ENCODE data around the gene MAML3.
A peak's percentile ranks its signal among the peaks of the same experiment; 100 is the strongest.

The MAML3 gene

DNA sequence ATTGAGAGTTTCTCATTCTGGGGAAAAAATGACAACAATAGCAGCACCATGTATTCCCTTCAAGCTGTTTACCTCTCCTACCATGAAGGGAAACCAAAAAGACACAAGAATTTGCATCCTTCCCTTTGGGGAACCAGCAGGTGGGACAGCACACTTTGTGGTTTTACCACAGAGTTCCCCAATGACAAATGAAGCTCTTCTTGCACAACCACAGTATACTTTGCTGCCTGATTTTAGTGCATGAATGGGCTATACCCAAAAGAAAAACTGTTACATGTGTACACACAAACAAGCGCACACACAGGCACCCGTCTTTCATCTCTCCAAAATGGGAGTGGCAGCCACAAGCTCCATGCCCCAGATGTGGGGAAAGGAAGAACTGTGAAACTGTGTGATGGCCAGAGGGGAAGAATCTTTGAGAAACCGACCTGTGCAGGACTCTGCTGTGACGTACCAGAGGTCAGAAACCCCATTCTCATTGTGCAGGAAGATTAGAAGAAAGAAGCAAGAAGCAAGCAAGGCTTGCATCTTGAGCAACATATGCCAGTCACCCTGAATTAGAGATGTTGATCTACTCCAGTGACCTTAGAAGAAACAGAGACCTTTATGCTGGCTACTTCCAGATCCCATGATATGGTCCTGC is 2.7 kb upstream of the MAML3 start:
- DNase-seq (ENCODE audit: low read depth, low spot score), result no peak

DNA sequence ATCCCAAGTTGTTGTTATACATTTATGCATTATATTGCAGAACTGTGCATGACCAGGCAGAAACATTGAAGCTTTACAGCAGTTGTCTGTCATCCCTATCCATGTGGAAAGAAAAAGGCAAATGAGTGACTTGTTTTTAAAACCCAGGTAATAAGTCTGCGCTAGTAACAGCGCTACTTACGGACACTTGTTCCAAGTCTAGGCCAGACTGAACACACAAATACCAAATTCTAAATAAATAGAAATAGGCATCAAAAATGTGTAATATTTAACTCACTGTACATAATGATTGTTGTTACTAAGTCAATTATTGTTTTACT is 548 bp upstream of the MAML3 start:
- DNase-seq (ENCODE audit: low read depth, low spot score), result no peak

DNA sequence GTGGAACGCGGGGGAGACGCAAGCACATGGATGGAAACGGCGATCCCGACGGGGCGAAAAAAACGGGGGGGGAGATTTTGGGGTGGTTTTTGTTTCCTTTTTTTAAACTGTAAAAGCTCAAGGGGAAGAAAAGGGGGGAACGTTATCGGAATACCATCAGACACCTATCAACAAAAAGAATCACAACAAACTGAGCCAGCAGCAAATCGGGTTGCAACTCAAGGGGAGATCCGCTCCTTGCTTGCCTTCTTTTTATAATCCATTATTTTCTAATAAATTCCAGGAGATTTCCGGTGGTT is 616 bp downstream of the MAML3 start:
- no peak for DNase-seq (ENCODE audit: low read depth, low spot score)

DNA sequence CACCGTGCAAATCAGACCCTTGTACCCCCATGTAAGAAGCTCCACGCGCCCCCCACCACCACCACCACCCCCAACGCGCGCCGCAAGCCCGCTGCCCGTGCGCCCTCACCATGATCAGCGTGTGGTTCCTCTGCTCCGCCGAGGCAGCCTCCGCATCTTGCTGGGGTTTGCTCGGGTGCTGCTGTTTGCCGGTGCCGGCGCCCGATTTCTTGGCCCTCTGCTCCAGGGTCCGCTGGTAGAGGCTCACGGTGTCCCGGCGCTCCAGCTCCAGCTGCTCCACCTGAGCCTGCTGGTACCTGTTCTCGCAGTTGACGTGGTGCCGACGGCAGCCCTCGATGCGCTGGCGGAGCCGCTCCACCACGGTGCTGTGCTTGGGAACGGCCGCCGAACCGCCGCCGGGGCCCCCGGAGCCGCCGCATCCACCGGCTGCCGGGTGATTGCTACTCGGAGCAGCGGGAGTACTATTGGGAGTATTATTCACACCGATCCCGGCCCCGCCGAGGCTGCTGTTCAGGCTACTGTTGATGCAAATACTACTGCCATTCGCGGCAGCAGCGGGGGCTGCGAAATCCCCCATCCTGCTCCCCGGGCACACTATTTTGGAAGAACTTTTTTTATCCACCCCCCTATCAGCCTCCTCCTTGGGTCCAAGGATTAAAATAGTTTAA is 1.1 kb downstream of the MAML3 start:
- no peak for DNase-seq (ENCODE audit: low read depth, low spot score)

DNA sequence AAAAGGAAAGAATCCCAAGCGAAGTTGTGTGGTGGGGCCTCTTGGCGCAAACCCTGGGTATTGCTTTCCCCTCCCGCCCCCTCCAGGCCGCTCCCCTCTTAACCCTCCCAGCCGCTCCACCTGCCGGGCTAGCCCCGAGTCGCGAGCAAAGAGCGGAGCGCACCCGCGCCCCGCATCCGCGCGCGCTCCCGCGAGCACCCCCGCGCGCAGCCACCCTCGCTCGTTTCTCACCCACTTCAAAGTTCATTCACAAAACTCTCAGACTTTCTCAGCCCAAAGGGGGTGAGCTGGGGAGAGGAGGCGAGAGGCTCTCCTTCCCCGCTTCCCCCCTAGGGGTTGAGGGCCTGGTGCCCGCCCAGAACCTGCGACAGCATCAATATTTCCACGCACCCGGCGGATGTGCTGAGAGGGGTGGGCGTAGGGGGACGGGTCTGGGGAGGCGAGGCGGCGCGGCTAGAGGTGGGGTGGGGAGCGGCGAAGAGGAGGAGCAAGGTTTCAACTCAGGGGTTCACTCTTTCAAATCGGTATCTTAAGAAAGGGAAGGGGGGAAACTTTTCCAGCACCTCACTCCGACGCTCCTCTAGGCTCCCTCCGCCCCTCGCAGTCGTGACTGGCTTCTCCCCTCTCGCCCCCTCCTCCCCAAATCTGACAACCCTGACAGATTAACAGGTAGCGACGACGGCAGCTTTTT is 1.8 kb downstream of the MAML3 start:
- peak; percentile 46 for DNase-seq (ENCODE audit: low read depth, low spot score)

DNA sequence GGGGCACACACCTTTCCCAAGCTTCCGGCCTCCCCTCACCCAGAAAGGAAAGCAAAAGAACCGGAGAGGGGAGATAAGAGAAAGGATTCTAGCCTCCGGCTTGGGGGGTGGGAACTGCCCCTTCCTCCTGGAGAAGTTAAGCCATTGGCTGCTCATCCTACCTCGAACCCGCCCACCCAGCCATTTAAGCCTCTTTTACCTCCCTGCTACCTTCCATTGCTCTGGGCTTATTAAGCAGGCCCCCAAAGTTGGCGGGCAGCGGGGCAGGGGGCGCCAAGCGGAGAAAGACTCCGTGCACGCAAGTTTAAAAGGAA is 2.3 kb downstream of the MAML3 start:
- DNase-seq (ENCODE audit: low read depth, low spot score), result peak; percentile 2

DNA sequence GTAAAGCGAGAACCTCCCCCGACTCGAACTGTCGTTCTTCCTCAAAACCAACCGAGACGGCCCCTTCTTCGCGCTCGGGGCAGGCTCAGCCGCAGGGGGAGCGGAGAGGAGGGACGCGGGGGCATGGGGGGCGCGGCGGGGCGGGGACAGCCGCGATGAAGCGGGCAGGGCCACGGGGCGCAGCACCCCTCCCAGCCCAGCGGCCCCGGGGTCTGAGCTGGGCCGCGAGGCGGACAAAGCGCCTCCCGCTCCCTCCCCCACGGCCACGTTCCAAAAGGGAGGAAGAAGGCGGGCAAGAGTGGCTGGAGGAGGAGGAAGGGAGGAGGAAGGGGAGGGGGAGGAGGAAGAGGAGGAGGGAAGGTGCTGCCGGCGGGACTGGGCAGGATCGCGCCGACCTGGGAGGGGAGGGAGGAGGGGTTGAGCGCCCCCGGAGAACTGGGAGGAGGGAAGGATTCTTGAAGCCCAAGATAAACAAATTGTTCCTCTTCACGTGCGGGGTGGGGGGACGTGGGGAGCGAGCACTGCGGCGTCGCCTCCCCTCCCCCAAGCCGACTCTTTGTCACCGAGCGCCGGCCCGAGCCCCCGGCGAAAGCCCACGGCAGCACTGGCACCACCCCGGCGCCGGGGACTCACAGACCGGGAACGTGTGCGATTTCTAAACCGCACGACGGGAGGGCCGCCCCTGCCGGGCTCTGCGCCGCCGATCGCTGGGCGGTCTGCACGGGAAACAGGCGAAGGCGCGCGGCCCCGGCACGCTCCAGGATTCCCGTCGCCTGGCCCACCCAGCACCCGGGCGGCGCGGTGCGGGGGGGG is 2.9 kb downstream of the MAML3 start:
- DNase-seq (ENCODE audit: low read depth, low spot score), result peak; percentile 28

DNA sequence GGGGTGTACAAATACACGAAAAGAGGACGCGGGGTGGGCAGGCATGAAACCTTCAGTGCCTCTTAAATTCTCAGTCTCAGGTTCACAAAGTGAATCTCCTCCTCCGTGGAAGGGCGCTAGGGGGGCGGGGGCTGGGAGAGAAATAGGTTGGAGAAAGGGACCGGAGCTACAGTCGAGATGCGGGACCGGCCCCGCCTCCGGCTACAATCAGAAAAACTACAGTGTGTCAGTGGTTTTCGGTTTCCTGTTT is 3.4 kb downstream of the MAML3 start:
- DNase-seq (ENCODE audit: low read depth, low spot score), result no peak

DNA sequence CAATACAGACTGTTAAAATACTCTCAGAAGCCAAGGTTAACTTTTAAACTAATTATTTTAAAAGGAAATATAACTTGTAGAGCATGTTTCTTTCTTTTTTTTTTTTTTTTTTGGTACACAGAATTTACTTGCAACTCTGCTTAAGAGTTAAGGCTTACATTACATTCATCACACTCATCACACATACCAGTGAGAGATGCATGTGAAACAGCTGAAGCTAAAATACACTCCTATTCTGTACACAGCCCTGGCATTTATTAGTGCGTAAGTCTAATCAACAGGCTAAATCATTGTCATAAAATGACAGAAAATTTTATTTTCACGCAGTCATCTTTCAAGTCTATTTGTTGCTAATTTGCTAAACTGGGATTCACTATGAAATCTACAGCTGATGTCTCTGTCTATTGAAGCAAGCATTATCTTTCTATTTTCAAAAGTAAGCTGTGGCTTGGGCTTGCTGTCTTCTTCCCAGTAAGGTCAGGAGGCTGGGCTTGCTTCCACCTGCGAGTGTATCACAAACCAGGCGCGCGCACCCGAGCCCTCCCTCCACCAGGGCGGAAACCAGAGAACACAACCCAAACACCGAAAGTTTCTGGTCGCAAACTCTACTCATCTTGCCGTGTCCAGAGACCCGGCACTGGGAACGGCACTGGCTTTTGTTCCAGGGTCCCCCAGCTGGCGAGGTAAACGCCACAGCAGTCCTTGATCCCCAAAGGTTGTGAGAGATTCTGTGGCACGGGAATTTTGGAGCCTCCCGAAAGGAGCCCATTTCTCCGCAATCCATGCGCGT is 3.9 kb downstream of the MAML3 start:
- DNase-seq (ENCODE audit: low read depth, low spot score), result peak; percentile 11

DNA sequence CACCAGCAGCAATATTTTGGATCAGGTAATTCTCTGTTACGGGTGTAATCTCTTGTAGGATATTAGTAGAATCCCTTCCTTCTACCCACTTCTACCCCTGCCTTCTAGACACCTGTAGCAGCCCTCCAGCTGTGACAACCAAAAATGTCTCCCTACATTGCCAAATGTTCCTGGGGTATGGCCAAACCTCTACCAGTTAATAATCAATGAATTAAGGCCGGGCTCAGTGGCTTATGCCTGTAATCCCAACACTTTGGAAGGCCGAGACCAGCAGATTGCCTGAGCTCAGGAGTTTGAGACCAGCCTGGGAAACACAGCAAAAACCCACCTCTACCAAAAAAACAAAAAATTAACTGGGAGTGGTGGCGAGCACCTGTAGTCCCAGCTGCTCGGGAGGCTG is 9.9 kb downstream of the MAML3 start:
- DNase-seq (ENCODE audit: low read depth, low spot score), result no peak

DNA sequence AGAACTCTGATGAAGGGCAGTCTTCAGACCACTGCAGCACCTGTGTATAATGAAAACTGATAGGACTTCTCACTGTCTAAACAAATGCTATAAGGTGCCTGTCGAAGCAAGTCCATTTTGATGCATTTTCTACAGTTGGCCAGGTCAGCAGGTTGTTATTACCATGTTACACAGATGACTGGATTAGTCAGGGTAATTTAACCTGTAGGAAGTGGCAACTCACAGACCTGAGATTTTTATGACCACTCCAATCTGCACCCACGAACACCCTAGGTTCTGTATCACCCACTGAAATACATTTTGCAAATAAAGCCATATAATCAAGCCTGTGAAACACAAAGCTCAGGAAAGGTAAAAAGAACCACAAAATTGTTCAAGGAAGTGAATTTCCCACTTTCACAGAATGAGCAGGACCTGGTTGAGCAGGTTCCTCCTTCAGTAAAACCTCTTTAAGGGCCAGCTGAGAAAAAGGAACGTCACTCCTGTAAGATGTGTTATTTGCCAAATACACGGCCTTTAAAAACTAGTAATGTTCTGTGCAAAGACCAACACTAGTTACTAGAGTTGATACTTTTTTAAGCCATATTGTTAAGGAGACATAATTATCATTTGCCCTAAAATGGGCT is 12.7 kb downstream of the MAML3 start:
- DNase-seq (ENCODE audit: low read depth, low spot score), result no peak

DNA sequence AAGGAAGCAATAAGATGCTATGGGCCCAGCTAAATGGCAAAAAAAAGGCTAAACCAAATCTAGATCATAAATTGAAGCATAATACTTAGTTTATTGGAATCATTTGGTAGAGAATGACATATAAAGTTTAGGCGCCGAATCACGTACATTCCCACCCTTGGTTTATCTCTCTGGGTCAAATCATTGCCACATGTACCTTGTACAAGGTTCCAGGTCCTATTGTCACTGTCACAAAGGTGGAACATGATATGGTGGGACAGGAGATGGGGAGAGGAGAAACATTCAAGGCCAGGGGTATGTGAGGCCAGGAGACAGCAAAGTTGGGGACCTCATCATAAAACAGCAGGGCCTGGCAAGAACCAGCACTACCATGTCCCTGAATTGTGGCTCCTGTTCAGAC is 13.4 kb downstream of the MAML3 start:
- no peak for DNase-seq (ENCODE audit: low read depth, low spot score)

DNA sequence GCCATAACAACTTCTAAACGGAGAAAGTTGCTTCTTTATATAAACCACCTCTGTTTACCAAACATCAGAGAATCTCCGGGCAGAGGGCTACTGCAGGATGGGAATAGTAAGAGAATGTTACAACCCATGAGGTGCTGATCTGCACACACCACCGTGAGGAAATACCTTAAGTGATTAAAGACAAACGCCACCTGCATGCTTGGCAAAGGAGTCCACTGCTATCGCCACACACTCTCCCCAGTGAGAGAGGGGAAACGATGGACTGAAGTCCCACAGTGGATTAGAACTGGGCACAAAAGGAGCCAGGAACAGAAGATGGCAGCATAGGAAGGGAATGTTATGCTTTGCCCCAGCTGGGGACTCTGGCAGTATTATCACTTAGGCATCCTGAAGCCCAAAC is 15.6 kb downstream of the MAML3 start:
- DNase-seq (ENCODE audit: low read depth, low spot score), result no peak

DNA sequence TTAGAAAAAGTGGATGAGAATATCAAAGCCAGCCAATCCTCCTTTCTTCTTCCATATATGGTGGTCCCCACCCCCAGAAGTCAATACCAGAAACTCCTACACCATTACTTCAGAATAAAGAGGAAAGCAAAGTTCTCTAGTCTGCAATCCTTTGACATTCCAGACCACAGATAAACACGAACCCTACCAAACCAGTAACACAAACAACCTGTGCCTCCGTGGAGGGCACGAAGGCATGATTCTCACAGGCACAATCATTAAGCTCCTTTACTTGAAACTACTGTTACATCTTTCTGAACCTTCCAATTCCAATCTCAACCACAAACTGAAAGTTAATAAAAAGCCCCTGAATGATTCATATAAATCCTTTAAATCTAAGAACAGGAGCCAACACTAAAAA is 16.3 kb downstream of the MAML3 start:
- DNase-seq (ENCODE audit: low read depth, low spot score), result no peak

DNA sequence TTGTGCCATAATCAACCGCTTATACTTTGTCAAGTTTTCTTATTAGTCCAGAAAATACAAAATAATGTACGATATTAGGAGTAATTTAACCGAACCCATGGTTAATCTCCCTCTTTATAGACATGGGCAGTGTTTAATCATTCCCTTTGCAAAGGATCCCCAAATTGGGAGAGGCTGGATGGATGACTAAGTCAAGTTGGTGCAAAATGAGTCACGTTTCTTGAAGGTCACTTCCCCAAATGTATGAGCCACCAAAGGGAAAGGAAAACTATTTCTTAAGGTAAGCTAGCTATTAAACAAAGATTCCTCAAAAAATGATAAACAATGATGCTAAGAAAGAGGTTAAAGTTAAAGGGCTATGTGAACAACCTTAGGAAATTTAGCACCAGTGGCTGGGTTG is 17.5 kb downstream of the MAML3 start:
- no peak for DNase-seq (ENCODE audit: low read depth, low spot score)

DNA sequence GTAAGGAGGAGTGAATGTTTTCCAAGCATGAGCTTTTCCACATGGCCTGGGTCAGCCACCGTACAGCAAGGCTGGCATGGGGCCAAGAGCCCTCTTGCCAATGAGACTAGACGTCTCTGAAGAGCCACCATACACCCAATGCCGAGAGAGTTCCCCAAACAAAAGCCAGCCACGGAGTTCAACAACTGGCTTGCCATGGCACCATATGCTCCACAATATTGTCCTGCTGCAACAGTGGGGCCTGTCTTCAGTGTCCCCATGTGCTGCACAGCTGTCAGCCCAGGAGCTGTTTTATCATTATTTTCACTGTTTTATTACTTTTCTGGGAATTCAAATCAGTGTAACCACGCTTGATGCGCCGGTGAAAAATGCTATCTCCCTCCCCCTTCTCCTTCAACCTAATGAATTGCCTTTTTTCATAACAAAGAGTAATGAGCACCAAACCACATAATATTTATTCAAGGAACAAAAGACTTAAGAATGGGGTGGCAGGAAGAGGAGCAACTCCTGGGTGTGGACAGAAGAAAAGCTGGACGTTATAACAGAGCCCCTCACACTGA is 18.4 kb downstream of the MAML3 start:
- no peak for DNase-seq (ENCODE audit: low read depth, low spot score)

DNA sequence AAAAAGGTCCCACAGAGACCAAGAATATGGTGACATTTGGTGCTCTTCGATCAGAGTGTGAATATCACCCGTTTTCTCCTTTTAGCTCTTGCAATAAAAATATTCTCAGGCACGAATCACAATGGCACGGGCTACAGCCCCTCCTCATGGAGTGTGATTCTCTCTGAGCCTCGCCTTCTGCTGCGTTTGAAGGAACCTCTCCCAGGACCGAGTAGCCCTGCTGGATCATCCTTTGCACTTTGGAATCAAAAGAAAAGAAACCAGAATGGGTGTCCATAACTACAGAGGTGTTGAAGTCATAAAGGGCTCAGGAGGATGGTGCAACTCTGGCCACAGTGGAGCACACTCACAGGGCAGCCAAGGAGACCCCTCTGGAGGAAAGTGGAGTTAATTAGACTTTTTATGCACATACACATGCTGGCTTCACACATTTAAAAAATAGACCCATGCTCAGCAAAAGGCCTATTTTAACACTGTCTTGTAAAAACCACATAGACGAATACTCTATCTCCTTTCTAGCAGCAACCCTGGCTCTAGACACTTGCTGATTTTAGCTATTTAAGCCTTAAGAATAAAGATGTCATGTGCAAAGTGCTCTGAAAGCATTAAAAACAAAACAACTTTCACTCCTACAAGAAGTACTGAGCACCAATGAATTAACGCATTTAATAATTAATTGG is 19.1 kb downstream of the MAML3 start:
- DNase-seq (ENCODE audit: low read depth, low spot score), result no peak

DNA sequence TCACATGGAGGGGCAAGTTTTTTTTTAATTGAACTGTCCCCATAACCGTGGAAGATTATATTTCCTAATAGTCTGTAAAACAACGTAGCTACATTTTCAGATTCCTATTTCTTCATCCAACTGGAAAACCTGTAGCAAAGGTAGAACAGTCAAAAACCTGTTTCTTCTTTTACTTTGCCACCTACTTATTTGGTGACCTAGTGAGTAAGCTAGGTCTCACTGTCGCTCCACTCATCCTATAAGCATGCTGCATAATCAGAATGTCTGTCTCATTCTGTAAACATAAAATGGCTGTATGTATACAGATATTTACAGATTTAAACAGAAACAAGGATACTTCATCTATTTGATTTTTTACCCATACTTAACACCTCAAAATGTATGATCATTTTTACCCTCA is 20.4 kb downstream of the MAML3 start:
- no peak for DNase-seq (ENCODE audit: low read depth, low spot score)

DNA sequence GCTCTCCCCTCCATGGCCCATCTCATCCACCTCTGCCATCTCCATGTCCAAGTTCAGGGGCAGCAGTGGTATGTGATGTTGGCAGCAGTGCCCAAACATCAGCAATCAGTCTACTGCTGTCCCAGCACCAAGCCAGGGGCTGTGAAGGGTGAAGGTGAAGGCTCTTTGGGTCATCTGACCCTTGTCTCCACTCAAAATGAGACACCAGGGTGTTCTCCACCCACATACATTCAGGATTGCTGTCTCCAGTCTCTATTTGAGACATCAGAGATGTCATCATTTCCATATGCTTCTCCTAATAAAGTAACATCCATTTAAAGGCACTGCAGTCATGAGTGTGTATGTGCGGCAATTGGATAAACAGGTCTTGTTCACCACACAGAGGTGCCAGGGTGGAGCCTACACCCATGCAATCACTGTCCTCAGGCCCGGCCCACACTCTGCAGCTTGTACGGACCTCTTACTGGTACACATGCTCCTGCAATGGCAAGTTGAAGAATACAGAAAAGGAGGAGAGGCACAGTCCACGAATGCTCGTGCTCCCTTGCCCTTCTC is 22.2 kb downstream of the MAML3 start:
- no peak for DNase-seq (ENCODE audit: low read depth, low spot score)

DNA sequence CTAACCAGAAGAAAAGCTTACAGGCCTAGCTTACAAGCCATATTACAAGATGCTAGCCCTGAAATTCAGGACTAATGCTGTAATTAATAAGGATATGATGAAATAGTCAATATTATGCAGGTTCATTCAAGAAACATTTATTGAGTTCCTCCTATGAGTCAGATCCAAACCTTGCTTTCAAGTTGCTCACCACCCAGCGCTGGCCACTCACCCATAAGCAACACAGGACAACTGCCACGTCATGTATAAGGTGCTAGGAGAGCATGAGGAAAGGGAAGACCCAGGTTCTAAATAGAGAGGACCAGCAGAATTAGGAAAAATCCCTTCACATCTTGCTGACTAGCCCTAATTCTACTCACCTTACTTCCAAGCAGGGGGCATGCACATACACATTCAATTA is 23.3 kb downstream of the MAML3 start:
- DNase-seq (ENCODE audit: low read depth, low spot score), result no peak

DNA sequence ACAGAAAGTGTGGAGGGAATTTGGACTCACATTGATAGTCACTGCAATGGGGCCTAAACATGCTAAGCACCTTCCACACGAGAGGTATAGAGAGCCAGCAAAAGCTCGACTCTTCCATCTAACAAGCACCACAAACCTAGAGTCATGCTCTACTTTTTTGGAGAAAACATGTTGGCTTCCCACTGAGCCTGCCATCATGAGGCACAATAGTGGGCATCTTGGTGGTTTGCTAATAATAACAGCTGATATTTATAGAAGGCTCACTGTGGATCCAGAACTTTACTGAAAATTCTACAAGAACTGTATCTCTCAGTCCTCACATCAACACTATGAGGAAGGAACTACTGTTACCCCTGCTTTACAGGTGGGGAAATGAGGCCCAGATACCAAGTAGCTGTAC is 26.6 kb downstream of the MAML3 start:
- no peak for DNase-seq (ENCODE audit: low read depth, low spot score)

Measured in activated CD4-positive, CD25-positive, alpha-beta regulatory T cell treated with anti-CD3 and anti-CD28 coated beads, Interleukin-2, amount 50 U/mL, for 16 hours (primary cell).